Upper lobe of left lung (tissue), 6 donors: ENCODE measurements around the gene CCND1. TPM values are rescaled to one million over a fixed set of nuclear protein-coding genes. Genes with fewer than 3 reads are reported as not detected.
A peak's percentile ranks its signal among the peaks of the same experiment; 100 is the strongest.
"Not testable (repeated sequence)": the region's sequence is repeated elsewhere in the genome, so short reads cannot be mapped to it uniquely, and the experiment has no call there.

Source experiments
- ATAC-seq, 2 donors: fragments of 200-7000 bp; cut with Tn5 transposase; one replicate each; pipeline ENCODE4 v1.9.1; 2022; ENCODE audit warnings: mild to moderate bottlenecking in 2 of 2, moderate library complexity in 2 of 2; ENCODE audit not compliant: low FRiP score in 2 of 2
- DNase-seq, 2 donors: peaks; one replicate each; pipeline ENCODE4 v3.0.0-alpha.2; 2019 to 2020
- H3K27ac ChIP-seq, 4 donors: fragments of 200-600 bp; sonication (generic); one replicate each; pipeline ENCODE4 v1.5.1; 2016 to 2019
- H3K27me3 ChIP-seq, 4 donors: fragments of 200-600 bp; sonication (generic); one replicate each; pipeline ENCODE4 v1.5.1; 2017 to 2019
- H3K36me3 ChIP-seq, 4 donors: fragments of 200-600 bp; sonication (generic); one replicate each; pipeline ENCODE4 v1.5.1; 2016 to 2019
- H3K4me1 ChIP-seq, 4 donors: fragments of 200-600 bp; sonication (generic); one replicate each; pipeline ENCODE4 v1.5.1; 2018 to 2019
- H3K4me3 ChIP-seq, 4 donors: fragments of 200-600 bp; sonication (generic); one replicate each; pipeline ENCODE4 v1.5.1; 2017 to 2019; ENCODE audit warnings: mild to moderate bottlenecking in 2 of 4, moderate library complexity in 1 of 4
- H3K9me3 ChIP-seq, 4 donors: fragments of 200-600 bp; sonication (generic); one replicate each; pipeline ENCODE4 v1.5.1; 2018 to 2019
- EP300 ChIP-seq, 4 donors: sonication (generic); formaldehyde crosslinking; IDR thresholded peaks; one replicate each; pipeline ENCODE4 v1.5.1; 2017; ENCODE audit warnings: antibody characterized with exemption in 4 of 4, control low read depth in 2 of 4
- POLR2A ChIP-seq, 4 donors: fragments of 450-650 bp; IDR thresholded peaks; one replicate each; pipeline ENCODE4 v1.5.1; 2016 to 2017; ENCODE audit warnings: antibody characterized with exemption in 4 of 4, mild to moderate bottlenecking in 2 of 4
- POLR2AphosphoS5 ChIP-seq, 2 donors: sonication (generic); formaldehyde crosslinking; IDR thresholded peaks; one replicate each; pipeline ENCODE4 v1.5.1; 2017; ENCODE audit warnings: antibody characterized with exemption in 2 of 2
- WGBS, 2 donors: methylation state at CpG; one replicate each; pipeline ENCODE4 v1.1.5; 2017 to 2018; 5-methylcytosine and 5-hydroxymethylcytosine counted together
- total RNA-seq, 6 donors: library from RNA; depleted of rRNA in 4 of 6; stranded (reverse); fragments of >200 nt in 4 of 6; gene quantifications; one replicate each; pipeline versions ENCODE4 v1.1.0 to v1.2.1, GENCODE V29; 2016 to 2021
- TF ChIP-seq, protein P1 (sequence below), 6 experiments: fragments of 450-650 bp in 4 of 6; fragments of 200-600 bp in 2 of 6; sonication (generic) in 2 of 6; IDR thresholded peaks; one replicate each; pipeline ENCODE4 v1.5.1; 2016 to 2019; ENCODE audit warnings: antibody characterized with exemption in 6 of 6
- donor health status: DM: no; HTN: no; CAD: no; lungs with moderate emphysema.
- donor health status: DM: no; HTN: yes; CAD: no; lungs with severe emphysema.

Gene CCND1
- total RNA-seq, 6 donors from 2014 or later = 23.0 to 404 (median 237) TPM

DNA sequence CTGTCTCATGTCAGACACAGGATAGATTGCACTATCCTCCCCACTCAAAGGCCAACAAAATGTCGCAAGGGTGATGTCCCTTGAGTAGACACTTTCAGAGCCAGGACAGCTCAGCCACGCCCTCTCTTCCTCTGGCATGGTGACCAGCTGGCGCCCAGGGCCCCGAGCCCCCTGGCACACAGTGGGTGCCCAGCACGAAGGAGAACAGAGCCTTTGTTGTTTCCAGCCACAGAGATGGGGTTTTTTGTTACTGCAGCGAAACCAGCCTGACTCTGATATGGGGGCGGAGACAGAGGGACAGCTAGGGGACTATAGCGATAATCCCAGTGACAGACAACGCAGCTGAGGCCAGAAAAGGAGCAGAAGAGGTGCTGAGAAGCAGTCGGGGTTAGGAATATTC, 23.3 kb upstream of the CCND1 start:
- Histone ChIP-seq H3K27me3 (no peaks in the 10 kb centered on the region), H3K4me1 (no peaks in the 10 kb centered on the region), H3K9me3 (no peaks in the 10 kb centered on the region), H3K4me3 (no peak overlapping the region), H3K36me3 (no peaks in the 10 kb centered on the region), H3K27ac (no peak overlapping the region)
- DNase-seq (peak in 1 of 2 donors; percentile 56), ATAC-seq (no peak)
- 89 to 91% methylated on average over 10 of the region's 10 CpGs for WGBS, 2 donors
- no peak for TF ChIP-seq EP300 (IDR thresholded peaks at IDR 0.05)
- TF ChIP-seq, protein P1, sequence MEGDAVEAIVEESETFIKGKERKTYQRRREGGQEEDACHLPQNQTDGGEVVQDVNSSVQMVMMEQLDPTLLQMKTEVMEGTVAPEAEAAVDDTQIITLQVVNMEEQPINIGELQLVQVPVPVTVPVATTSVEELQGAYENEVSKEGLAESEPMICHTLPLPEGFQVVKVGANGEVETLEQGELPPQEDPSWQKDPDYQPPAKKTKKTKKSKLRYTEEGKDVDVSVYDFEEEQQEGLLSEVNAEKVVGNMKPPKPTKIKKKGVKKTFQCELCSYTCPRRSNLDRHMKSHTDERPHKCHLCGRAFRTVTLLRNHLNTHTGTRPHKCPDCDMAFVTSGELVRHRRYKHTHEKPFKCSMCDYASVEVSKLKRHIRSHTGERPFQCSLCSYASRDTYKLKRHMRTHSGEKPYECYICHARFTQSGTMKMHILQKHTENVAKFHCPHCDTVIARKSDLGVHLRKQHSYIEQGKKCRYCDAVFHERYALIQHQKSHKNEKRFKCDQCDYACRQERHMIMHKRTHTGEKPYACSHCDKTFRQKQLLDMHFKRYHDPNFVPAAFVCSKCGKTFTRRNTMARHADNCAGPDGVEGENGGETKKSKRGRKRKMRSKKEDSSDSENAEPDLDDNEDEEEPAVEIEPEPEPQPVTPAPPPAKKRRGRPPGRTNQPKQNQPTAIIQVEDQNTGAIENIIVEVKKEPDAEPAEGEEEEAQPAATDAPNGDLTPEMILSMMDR (IDR thresholded peaks at IDR 0.05) = no peak
- TF ChIP-seq POLR2A (IDR thresholded peaks at IDR 0.05) = no peak
- TF ChIP-seq POLR2AphosphoS5 (IDR thresholded peaks at IDR 0.05) = no peak

DNA sequence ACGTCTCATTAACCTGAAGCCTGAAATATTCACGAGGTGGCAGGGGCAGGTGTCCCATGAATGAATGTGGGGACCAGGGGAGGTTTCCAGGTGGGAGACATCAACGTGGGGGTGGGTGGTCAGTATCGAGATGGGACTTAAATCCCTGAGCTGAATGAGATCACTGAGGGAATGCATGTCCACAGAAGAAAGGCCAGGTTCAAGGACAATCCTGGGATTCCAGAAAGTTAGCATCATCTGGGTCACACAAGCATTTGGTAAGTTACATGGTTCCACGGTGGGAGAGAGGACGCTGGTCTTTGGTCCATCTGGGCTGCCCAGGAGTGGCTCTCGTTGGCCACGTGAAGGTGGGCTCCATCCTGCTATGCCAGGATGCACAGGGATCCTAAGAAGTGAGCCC, 22.7 kb upstream of the CCND1 start:
- 75 to 83% methylated on average over 5 to 8 of the region's 8 CpGs for WGBS, 2 donors
- no peak for DNase-seq
- H3K4me1 ChIP-seq = no peaks in the 10 kb centered on the region

DNA sequence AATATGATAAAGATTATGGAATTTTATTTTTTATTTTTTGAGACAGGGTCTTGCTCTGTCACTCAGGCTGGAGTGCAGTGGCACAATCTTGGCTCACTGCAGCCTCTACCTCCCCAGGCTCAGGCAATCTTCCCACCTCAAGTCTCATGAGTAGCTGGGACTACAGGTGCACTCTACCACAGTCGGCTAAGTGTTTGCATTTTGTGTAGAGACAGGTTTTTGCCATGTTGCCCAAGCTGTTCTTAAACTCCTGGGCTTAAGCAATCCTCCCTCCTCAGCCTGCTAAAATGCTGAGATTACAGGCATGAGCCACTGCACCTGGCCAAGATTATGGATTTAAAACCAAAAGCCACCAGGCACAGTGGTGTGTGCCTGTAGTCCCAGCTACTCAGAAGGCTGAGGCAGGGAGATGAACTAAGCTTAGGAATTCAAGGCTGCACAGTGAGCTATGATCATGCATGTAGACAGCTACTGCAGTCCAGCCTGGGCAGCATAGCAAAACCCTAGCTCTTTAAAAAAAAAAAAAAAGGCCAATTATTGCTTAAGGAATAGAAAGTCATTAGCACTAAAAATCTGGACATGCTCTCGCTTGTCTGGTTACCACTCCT, 20.2 kb upstream of the CCND1 start:
- Histone ChIP-seq H3K9me3 (no peaks in the 10 kb centered on the region), H3K36me3 (no peaks in the 10 kb centered on the region), H3K27me3 (no peaks in the 10 kb centered on the region), H3K4me1 (no peaks in the 10 kb centered on the region), H3K4me3 (no peak overlapping the region), H3K27ac (no peak overlapping the region)
- 58 to 62% methylated on average over 2 of the region's 2 CpGs for WGBS, 2 donors
- ATAC-seq = peak in 1 of 2 donors; percentile 73
- DNase-seq = peak in 1 of 2 donors; percentile 64
- TF ChIP-seq POLR2AphosphoS5 (IDR thresholded peaks at IDR 0.05) (no peak), POLR2A (IDR thresholded peaks at IDR 0.05) (no peak), EP300 (IDR thresholded peaks at IDR 0.05) (no peak)

More for the DNA sequence above, 22.7 kb upstream of the CCND1 start:
- Histone ChIP-seq H3K4me3 (no peak overlapping the region), H3K36me3 (no peaks in the 10 kb centered on the region), H3K9me3 (no peaks in the 10 kb centered on the region), H3K27ac (no peak overlapping the region), H3K27me3 (no peaks in the 10 kb centered on the region)
- no peak for TF ChIP-seq POLR2A (IDR thresholded peaks at IDR 0.05)
- no peak for TF ChIP-seq EP300 (IDR thresholded peaks at IDR 0.05)
- TF ChIP-seq POLR2AphosphoS5 (IDR thresholded peaks at IDR 0.05) = no peak
- no peak for ATAC-seq

DNA sequence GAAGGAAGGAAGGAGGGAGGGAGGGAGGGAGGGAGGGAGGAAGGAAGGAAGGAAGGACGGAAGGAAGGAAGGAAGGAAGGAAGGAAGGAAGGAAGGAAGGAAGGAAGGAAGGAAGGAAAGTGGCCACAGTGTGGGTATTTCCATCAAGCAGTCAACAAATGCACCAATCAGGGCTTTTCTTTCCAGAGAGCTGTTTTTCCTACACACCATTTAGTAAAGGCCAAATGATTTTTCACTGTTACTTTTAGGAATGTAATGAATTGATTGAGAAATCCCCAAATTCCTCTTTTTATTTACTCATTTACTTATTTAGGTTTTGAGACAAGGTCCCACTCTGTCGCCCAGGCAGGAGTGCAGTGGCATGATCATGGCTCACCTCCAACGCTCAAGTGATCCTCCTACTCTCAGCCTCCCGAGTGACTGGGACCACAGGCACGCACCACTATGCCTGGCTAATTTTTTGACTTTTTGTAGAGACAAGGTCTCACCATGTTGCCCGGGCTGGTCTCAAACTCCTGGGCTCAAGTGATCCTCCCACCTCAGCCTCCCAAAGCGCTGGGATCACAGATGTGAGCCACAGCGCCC, 18.8 kb upstream of the CCND1 start:
- H3K9me3 ChIP-seq, ATAC-seq, DNase-seq, H3K27ac ChIP-seq, H3K4me3 ChIP-seq, H3K4me1 ChIP-seq, H3K27me3 ChIP-seq, H3K36me3 ChIP-seq: not testable (repeated sequence)
- 61 to 73% methylated on average over 7 to 8 of the region's 8 CpGs for WGBS, 2 donors

DNA sequence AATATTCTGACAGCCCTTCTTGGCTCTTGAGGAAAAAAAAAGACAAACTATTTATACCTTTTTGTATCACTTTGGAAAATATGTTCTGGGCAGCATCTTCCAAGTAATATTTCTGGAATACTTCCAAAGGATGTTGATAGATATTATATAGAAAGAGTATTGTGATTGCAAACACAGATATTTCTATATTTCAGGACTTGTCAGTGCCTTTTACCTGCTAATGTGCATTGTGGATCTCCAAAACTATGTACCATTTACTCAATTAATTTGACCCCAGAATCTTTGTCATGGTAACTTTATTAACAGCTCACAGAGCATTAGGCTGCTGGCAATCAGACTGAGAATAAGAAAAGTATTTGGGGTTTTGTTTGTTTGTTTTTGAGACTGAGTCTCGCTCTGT, 16.7 kb upstream of the CCND1 start:
- H3K9me3 ChIP-seq = peaks cover 0 to 2% (median 0%) of the 10 kb centered on the region in 4 donors
- DNase-seq = no peak
- no peaks in the 10 kb centered on the region for H3K27me3 ChIP-seq
- 83 to 85% methylated on average over 1 of the region's 1 CpG for WGBS, 2 donors
- no peak overlapping the region for H3K27ac ChIP-seq
- no peak for TF ChIP-seq EP300 (IDR thresholded peaks at IDR 0.05)
- H3K4me3 ChIP-seq = no peak overlapping the region
- no peaks in the 10 kb centered on the region for H3K36me3 ChIP-seq
- H3K4me1 ChIP-seq = no peaks in the 10 kb centered on the region
- no peak for ATAC-seq

DNA sequence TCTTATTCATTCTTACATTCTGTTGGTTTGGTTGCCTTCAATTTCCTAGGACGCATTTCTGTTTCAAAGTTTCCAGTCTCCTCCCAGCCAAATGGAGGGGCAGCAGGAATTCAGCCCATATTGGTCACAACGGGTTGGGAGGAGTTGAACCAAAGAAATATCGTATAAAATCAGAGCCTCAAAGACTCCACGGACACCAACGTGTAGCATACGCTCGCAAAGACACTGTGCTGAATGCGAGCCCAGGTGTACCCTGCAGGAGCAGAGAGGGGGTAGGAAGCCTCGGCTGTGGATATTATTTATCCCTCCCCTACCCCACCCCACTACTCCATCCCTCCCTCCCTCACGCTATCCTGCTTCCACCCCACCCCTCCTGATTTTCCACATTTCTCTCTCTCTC, 15.5 kb upstream of the CCND1 start:
- TF ChIP-seq, protein P1 (IDR thresholded peaks at IDR 0.05) = no peak
- TF ChIP-seq EP300 (IDR thresholded peaks at IDR 0.05) (no peak), POLR2A (IDR thresholded peaks at IDR 0.05) (no peak), POLR2AphosphoS5 (IDR thresholded peaks at IDR 0.05) (no peak)
- Histone ChIP-seq H3K4me1 (no peaks in the 10 kb centered on the region), H3K4me3 (no peak overlapping the region), H3K9me3 (peaks cover 0 to 4% (median 0%) of the 10 kb centered on the region in 4 donors), H3K36me3 (no peaks in the 10 kb centered on the region), H3K27me3 (no peaks in the 10 kb centered on the region), H3K27ac (no peak overlapping the region)
- DNase-seq = no peak
- WGBS, 2 donors = 87 to 90% methylated on average over 10 of the region's 10 CpGs
- ATAC-seq = no peak

DNA sequence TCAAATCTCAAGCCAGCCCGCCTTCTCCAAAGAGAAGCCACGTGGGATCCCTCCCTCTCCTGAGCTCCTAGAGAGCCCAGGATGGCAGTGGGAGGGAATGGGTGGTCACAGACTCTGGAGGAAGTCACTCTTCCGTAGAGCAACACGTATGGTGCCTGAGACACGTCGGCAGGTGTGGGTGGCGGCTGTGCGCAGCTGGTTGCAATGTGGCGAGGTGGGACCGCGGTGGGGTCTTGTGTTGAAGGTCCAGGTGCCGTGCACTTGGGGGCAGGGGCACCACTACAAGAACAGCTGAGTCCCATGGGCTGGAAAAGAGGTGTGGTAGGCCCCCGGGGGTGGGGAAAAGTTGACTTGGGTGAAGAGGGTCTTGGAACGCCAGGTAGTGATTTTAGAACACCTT, 13.4 kb upstream of the CCND1 start:
- Histone ChIP-seq H3K27me3 (no peaks in the 10 kb centered on the region), H3K4me1 (no peaks in the 10 kb centered on the region), H3K9me3 (peaks cover 0 to 4% (median 0%) of the 10 kb centered on the region in 4 donors), H3K4me3 (no peak overlapping the region), H3K27ac (no peak overlapping the region), H3K36me3 (no peaks in the 10 kb centered on the region)
- 79 to 85% methylated on average over 13 to 14 of the region's 14 CpGs for WGBS, 2 donors
- peak in 1 of 2 donors; percentile 44 for DNase-seq
- TF ChIP-seq POLR2AphosphoS5 (IDR thresholded peaks at IDR 0.05) = no peak
- TF ChIP-seq, protein P1 (IDR thresholded peaks at IDR 0.05) = no peak
- ATAC-seq = no peak
